HepG2 (cell line): ENCODE results near the gene TBX21. TPM values are rescaled to one million over a fixed set of nuclear protein-coding genes. Genes with fewer than 3 reads are reported as not detected.
A peak's percentile ranks its signal among the peaks of the same experiment; 100 is the strongest.

Experiments used
- DNMT1 ChIP-seq: sonication (generic); formaldehyde crosslinking; IDR thresholded peaks from 2 replicates; pipeline ENCODE4 v1.5.1; 2020; ENCODE audit warnings: mild to moderate bottlenecking, missing genetic modification reagents
- FOXA1 ChIP-seq, 2 experiments: fragments of 450-650 bp in 1 of 2; sonication (generic) in 1 of 2; formaldehyde crosslinking in 1 of 2; IDR thresholded peaks; 2 replicates each; pipeline versions ENCODE4 v1.4.0 to v1.6.1; 2016 to 2020; ENCODE audit warnings: missing genetic modification reagents in 1 of 2
- HNF4A ChIP-seq: sonication (generic); formaldehyde crosslinking; IDR thresholded peaks from 2 replicates; pipeline ENCODE4 v1.4.0; 2020; ENCODE audit warnings: missing genetic modification reagents
- KLF9 ChIP-seq: IDR thresholded peaks from 2 replicates; pipeline ENCODE4 v1.6.1; 2016; ENCODE audit warnings: low read depth
- MTA1 ChIP-seq: sonication (generic); formaldehyde crosslinking; IDR thresholded peaks from 2 replicates; pipeline ENCODE4 v1.4.0; 2020; ENCODE audit warnings: missing genetic modification reagents, mild to moderate bottlenecking, borderline replicate concordance
- MYPOP ChIP-seq: sonication (generic); formaldehyde crosslinking; IDR thresholded peaks from 2 replicates; pipeline ENCODE4 v1.8.1; 2023; ENCODE audit warnings: mild to moderate bottlenecking, moderate library complexity, missing genetic modification reagents
- PHF21A ChIP-seq: sonication (generic); formaldehyde crosslinking; IDR thresholded peaks from 2 replicates; pipeline ENCODE4 v1.5.0; 2020; ENCODE audit warnings: mild to moderate bottlenecking, missing genetic modification reagents
- RAD21 ChIP-seq: fragments of 450-650 bp; formaldehyde crosslinking; IDR thresholded peaks from 2 replicates; pipeline ENCODE4 v1.5.0; 2020; ENCODE audit warnings: mild to moderate bottlenecking
- REST ChIP-seq, 2 experiments: IDR thresholded peaks; 2 replicates each; pipeline ENCODE4 v1.6.1; 2011 to 2012; ENCODE audit warnings: low read length in 2 of 2, borderline replicate concordance in 1 of 2, low read depth in 1 of 2, mild to moderate bottlenecking in 1 of 2, moderate library complexity in 1 of 2
- RNF2 ChIP-seq: fragments of 450-650 bp; conservative IDR thresholded peaks from 2 replicates; pipeline ENCODE4 v1.6.1; 2016; ENCODE audit warnings: low read depth
- STAG1 ChIP-seq: sonication (generic); formaldehyde crosslinking; IDR thresholded peaks from 2 replicates; pipeline ENCODE4 v1.4.0; 2020; ENCODE audit warnings: missing genetic modification reagents
- ZBTB7B ChIP-seq: sonication (generic); formaldehyde crosslinking; IDR thresholded peaks from 2 replicates; pipeline ENCODE4 v1.4.0; 2020; ENCODE audit warnings: missing genetic modification reagents
- ZNF280B ChIP-seq: sonication (generic); formaldehyde crosslinking; IDR thresholded peaks from 2 replicates; pipeline ENCODE4 v1.5.0; 2020; ENCODE audit warnings: missing genetic modification reagents, mild to moderate bottlenecking, borderline replicate concordance
- ZUFSP ChIP-seq: sonication (generic); formaldehyde crosslinking; IDR thresholded peaks from 2 replicates; pipeline ENCODE4 v1.9.0; 2021; ENCODE audit warnings: missing genetic modification reagents, mild to moderate bottlenecking, borderline replicate concordance
- polyA plus RNA-seq, 8 experiments: library from polyadenylated mRNA; depleted of rRNA in 3 of 8; stranded (reverse) in 7 of 8; unstranded in 1 of 8; fragments of >200 nt; fragmentation: Illumina TruSeq in 4 of 8; extraction: Trizol in 4 of 8; gene quantifications; 2 replicates each; pipeline versions ENCODE4 v1.2.1 to v1.2.3, GENCODE V29; 2011 to 2016; ENCODE audit warnings: low read depth in 4 of 8, missing spikeins in 1 of 8, mixed read lengths in 1 of 8; ENCODE audit not compliant: insufficient read depth in 1 of 8
- total RNA-seq, 5 experiments: library from RNA; depleted of rRNA; stranded (reverse); fragments of >200 nt; fragmentation: Illumina TruSeq; extraction: Trizol; gene quantifications; 2 replicates each; pipeline ENCODE4 v1.2.3, GENCODE V29; 2016; ENCODE audit warnings: low read depth in 1 of 5

The TBX21 gene
- total and polyA plus RNA-seq, 2 of the 13 experiments (the other 11 are each of a cell fraction or from before 2014, with no cell fraction given) = not detected

GRCh38 chr17:47789611-47790561 lies 56.9 kb downstream of the TBX21 start (continued):
- TF ChIP-seq ZUFSP (CRISPR knock-in tag) (no peak), HNF4A (CRISPR knock-in tag) (no peak), RAD21 (CRISPR knock-in tag) (peak; percentile 72), MTA1 (0 out of 2 replicates have a peak, but pooled peaks have one; percentile 44), ZBTB7B (CRISPR knock-in tag) (0 out of 2 replicates have a peak, but pooled peaks have one; percentile 27), STAG1 (CRISPR knock-in tag) (peak; percentile 61), ZNF280B (CRISPR knock-in tag) (0 out of 2 replicates have a peak, but pooled peaks have one; percentile 75), FOXA1 (IDR thresholded peaks at IDR 0.05) (no peak), FOXA1 (CRISPR knock-in tag; IDR thresholded peaks at IDR 0.05) (0 out of 2 replicates have a peak, but pooled peaks have one; percentile 6), PHF21A (no peak), KLF9 (no peak), MYPOP (CRISPR knock-in tag) (peak; percentile 39; the same call in 1 of the 2 replicates), REST (IDR thresholded peaks at IDR 0.05; ENCODE audit: borderline replicate concordance in 1 of 2, low read depth in 1 of 2, low read length in 2 of 2) (peak in 1 of 2 experiments; percentile 14; a peak in 1 of 4 replicates), RNF2 (0 out of 2 replicates have a peak, but pooled peaks have one; percentile 34), DNMT1 (0 out of 2 replicates have a peak, but pooled peaks have one; percentile 29)
